ENCODE results near the gene HSF2BP.
"Not testable (repeated sequence)": the region's sequence is repeated elsewhere in the genome, so short reads cannot be mapped to it uniquely, and the experiment has no call there.

The HSF2BP gene

GRCh38 chr21:43516860-43517627 lies 142.2 kb downstream of the HSF2BP start:
- DNase-seq (ENCODE audit: low spot score) = not testable (repeated sequence)

- not testable (repeated sequence) for DNase-seq (ENCODE audit: low spot score)
Observed at GRCh38 chr21:43516295-43516847, 142.9 kb downstream of the HSF2BP start.

GRCh38 chr21:43514834-43515233 lies 144.5 kb downstream of the HSF2BP start:
- not testable (repeated sequence) for DNase-seq (ENCODE audit: low spot score)

GRCh38 chr21:43513023-43513422 lies 146.3 kb downstream of the HSF2BP start:
- not testable (repeated sequence) for DNase-seq (ENCODE audit: low spot score)

- DNase-seq (ENCODE audit: low spot score) = not testable (repeated sequence)
Observed at GRCh38 chr21:43511209-43511608, 148.1 kb downstream of the HSF2BP start.

- not testable (repeated sequence) for DNase-seq (ENCODE audit: low spot score)
Observed at GRCh38 chr21:43510669-43511068, 148.6 kb downstream of the HSF2BP start.

- DNase-seq (ENCODE audit: low spot score) = not testable (repeated sequence)
Observed at GRCh38 chr21:43503892-43504291, 155.4 kb downstream of the HSF2BP start.

GRCh38 chr21:43503075-43503750 lies 156.1 kb downstream of the HSF2BP start:
- not testable (repeated sequence) for DNase-seq (ENCODE audit: low spot score)

- DNase-seq (ENCODE audit: low spot score) = not testable (repeated sequence)
Observed at GRCh38 chr21:43502407-43503071, 156.7 kb downstream of the HSF2BP start.

GRCh38 chr21:43498924-43499323 lies 160.4 kb downstream of the HSF2BP start:
- not testable (repeated sequence) for DNase-seq (ENCODE audit: low spot score)

GRCh38 chr21:43498065-43498464 lies 161.2 kb downstream of the HSF2BP start:
- DNase-seq (ENCODE audit: low spot score) = not testable (repeated sequence)

GRCh38 chr21:43494279-43495012 lies 164.8 kb downstream of the HSF2BP start:
- DNase-seq (ENCODE audit: low spot score) = not testable (repeated sequence)

GRCh38 chr21:43493471-43493870 lies 165.8 kb downstream of the HSF2BP start:
- DNase-seq (ENCODE audit: low spot score) = not testable (repeated sequence)

- DNase-seq (ENCODE audit: low spot score) = not testable (repeated sequence)
Observed at GRCh38 chr21:43488235-43488634, 171.1 kb downstream of the HSF2BP start.

GRCh38 chr21:43486051-43486450 lies 173.2 kb downstream of the HSF2BP start:
- not testable (repeated sequence) for DNase-seq (ENCODE audit: low spot score)

- not testable (repeated sequence) for DNase-seq (ENCODE audit: low spot score)
Observed at GRCh38 chr21:43485016-43485415, 174.3 kb downstream of the HSF2BP start.

- DNase-seq (ENCODE audit: low spot score) = not testable (repeated sequence)
Observed at GRCh38 chr21:43479197-43479596, 180.1 kb downstream of the HSF2BP start.
